HT-29 (cell line): ENCODE measurements around the gene HDAC5. TPM values are rescaled to one million over a fixed set of nuclear protein-coding genes. Genes with fewer than 3 reads are reported as not detected.
"Not testable (repeated sequence)": the region's sequence is repeated elsewhere in the genome, so short reads cannot be mapped to it uniquely, and the experiment has no call there.

Experiments used
- DNase-seq: peaks from one replicate; pipeline ENCODE4 v3.0.0-alpha.2; 2015; ENCODE audit warnings: low spot score
- total RNA-seq: library from RNA; depleted of rRNA; stranded (reverse); fragments of >200 nt; shearing (Covaris generic); gene quantifications from 2 replicates; pipeline ENCODE4 v1.2.3, GENCODE V29; 2014

HDAC5 gene
- total RNA-seq, 1 experiment from 2014 or later, result 54.8 TPM

DNA sequence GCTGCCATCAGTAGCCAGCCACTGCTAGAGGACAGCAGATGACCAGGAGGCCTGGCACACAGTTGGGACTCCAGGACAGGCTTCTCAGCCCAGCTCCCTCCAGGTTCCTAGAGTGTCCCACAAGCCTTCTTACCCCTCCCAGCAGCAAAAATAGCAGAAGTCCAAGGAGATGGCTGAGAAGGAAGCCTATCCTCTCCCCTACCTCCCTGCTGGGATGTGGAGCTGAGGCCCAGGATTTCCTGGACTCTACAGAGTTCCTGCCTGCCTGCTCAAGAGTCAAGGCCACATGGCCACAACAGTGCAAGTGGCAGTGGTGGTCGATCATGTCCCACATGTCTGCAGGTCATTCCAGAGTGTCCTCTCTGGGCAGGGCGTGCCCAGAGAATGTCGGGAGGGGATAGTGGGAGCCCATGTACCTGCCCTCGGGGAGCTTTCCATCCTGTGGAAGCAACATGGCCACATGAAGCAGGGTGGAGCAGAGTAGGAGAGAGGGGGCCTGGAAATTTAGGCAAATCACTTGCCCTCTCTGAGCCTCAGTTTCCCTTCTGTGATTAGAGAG, 10.6 kb upstream of the HDAC5 start:
- no peak for DNase-seq

DNA sequence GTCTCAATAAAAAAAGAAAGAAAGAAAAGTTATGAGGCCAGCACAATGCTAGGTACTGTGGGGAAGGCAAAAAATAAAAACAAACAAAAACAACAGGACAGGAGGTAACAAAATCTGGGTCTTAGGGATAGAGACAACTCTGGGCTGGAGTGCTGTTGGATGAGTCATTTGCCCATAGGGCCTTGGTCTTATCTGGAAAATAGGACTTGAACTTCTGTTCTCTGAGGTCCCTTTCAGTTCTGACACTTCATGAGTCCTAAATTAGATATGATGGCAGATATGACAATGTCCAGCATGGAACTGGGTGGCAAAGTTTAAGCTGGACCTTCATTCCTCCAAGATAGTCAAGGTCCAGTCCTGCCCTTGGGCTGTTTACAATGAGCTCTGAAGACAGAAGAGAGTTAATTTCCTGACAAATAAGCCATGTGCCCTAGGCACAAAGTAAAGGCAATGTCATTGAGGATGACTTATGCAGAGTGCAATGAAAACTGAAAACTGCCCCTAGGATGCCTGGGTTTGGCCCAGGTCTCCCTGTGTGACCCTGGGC, 8.9 kb upstream of the HDAC5 start:
- DNase-seq, result no peak

DNA sequence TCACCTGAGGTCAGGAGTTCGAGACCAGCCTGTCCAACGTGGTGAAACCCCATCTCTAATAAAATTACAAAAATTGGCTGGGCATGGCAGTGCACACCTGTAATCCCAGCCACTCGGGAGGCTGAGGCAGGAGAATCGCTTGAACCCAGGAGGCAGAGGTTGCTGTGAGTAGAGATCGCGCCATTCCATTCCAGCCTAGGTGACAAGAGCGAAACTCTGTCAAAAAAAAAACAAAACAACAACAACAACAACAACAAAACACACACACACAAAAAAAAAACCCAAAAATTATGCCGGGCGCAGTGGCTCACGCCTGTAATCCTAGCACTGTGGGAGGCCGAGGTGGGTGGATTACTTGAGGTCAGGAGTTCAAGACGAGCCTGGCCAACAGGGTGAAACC, 7.9 kb upstream of the HDAC5 start:
- DNase-seq, result not testable (repeated sequence)

DNA sequence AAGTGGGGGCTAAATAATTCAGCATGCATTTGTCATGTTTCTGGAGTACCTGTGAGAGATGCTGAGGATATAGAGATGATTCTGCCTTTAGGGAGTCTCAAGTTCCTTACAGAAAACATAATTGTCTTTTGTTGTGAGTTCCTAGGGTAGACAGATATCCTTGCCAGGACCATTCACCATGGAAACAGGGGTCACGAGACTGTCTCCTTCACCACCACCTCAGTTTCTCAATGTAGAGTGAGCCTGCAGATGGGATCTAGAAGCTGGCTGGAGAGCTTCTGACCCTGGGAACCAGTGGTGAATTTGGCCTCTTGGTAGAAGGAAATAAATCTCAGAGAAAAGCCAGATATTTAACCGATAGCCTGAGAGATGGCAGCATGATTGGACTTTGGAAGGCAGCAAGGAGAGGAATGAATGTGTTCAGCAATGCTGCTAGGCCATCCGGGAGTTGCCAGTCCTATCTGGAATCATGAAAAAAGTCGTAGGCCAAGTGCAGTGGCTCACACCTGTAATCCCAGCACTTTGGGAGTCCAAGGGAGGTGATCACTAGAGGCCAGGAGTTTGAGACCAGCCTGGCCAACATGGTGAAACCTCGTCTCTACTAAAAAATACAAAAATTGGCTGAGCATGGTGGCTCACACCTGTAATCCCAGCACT, 7.4 kb upstream of the HDAC5 start:
- no peak for DNase-seq

DNA sequence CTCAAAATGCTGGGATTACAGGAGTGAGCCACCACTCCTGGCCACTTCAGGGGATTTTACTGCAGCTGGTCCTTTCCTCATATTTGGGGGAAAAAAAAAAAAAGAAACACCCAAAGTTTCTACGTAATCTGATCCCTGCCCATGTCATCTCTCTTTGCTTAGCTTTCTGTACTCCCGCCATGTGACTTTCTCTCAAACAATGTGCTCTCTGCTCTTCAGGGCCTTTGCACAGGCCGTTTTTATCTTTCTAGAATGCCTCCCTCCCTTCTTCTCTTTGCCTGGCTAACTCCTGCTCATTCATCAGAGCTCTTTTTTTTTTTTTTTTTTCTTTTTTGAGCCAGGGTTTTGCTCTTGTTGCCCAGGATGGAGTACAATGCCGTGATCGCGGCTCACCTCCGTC, 4.9 kb upstream of the HDAC5 start:
- no peak for DNase-seq

DNA sequence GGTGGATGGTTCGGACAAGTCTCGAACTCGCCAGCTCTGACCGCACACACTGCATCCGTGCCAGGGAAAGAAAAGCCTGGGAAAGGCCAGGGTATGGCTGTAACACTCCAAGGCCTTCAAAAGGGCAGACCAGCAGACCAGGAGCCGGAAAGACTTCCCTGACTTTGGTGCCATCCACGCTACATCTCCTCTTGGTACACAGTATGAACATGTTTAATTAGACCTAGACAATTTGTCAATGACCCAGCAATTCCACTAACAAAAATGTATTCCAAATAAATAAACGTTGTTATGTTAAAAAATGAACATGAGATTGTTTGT, 637 bp upstream of the HDAC5 start:
- no peak for DNase-seq

DNA sequence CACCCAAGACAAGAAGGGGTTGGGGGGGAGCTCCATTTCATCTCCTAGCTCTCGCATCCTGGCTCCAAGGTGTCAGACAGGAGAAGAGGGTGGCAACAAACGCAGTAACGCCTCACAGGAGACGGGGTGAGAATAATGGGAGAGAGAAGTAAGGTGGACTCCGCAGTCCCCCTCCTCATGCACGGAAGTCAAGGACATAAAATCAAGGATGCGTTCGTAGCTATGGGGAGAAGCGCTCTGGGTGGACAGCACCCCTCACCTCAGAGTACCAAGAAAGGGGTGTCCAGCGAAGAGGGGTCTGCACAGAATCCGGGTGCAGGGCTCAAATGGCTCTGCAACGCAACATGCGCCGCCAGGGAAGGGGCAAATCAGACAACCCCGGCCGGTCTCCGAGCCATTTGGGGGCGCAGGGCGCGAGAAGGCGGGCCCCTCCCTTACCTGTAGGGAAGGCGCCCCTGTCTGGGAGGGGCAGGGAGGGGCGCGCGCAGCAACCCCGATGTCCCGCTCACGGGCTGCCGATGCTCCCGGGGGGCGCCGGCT, 555 bp downstream of the HDAC5 start:
- DNase-seq, result no peak

DNA sequence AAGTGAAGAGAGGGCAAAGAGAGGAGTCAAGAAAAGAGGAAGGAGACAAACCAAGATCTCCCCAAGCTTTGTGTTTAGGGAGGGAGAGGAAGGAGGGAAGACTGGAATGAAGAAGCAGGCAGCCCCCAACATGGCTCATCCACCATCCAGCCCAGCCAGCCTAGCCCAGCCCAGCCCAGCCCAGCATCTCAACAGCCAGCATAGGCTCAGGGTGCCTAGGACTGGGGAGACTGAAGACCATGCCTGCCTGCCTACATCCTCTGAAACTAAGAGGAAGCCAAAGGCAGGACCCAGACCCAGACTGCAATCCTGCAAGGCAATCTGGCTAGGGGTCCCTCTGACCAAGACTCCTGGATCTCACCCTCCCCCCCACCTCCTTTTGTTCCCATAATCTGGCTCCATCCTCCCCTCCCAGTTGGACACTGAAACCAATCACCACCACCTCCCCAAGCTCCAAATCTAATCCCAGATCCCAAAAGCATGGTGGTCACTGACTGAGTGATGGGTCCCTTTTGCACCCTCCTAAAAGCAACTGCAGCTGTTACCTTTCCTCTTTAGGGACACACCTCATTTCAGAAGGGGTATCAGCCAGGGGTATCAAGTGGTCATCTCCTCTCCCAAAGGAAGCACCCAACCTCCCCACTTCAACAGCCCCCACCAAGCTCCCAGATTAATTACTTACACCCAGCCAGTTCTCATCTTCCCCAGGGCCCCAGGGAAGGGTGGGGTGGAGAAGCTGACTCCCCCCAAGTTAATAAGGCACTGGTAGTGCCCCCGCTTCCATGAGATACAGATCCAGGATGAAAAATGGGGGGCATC, 1.2 kb downstream of the HDAC5 start:
- DNase-seq, result no peak

DNA sequence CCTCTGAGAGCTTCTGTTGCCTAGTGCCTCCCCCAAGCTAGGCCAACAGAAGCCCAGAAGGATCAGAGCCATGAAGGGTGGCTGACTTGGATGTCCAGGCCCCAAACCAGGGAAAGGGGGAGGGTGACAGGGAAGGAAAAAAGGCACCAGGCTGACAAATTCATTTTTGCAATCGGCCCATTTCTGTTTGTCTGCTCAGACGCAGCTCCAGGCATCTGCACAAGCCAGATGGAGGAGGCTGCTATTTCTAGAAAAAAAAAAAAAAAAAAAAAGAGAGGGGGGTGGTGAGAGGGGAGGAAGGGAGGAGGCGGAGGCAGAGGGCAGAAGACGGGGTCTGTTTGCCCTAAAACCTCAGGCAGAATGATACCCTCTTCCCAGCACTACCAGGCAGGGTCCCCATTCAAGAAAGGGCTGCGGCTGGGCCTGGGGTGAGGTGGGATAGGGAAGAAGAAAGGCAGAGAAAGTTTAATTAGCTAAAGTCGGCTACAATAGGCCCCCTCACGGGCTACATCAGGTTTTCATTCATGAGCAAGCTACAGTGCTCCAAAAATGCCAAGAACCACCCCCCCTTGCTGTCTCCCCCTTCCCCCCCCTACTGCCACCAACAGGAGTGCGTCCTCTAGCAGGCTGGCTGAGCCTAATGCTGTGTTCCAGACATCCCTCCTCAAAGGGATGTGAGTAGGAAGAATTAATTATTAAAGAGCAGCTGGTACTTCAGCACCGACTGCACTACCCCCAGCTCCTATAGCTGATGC, 2.4 kb downstream of the HDAC5 start:
- DNase-seq, result no peak

DNA sequence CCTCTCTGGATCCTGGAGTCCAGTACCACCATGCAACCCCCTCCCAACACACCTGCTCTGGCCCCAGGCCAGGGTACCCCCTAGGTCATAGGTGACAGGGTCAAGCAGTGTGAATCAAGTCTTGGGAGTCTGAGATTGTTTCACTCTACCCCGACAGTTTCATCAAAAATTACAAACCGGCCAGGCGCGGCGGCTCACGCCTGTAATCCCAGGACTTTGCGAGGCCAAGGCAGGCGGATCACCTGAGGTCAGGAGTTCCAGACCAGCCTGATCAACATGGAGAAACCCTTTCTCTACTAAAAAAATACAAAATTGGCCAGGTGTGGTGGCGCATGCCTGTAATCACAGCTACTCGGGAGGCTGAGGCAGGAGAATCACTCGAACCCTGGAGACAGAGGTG, 3.2 kb downstream of the HDAC5 start:
- not testable (repeated sequence) for DNase-seq

DNA sequence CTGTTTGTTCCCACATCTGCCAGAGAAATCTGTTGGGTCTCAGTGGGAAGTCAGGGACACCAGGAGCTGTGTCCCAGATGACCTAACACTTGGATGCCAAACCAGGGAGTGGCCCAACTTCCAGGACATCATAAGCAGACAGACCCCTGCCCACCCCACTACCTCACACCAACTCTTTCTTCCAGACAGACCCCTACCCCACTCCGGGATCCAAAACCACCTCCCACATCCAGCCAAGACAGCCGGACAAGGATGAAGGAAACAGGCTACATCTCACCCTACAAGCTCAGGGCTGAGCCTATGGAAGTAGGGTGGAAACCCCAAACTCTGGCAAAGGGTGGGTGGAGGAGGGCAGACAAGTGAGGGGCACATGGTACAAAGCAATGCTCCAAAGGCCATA, 3.6 kb downstream of the HDAC5 start:
- no peak for DNase-seq

DNA sequence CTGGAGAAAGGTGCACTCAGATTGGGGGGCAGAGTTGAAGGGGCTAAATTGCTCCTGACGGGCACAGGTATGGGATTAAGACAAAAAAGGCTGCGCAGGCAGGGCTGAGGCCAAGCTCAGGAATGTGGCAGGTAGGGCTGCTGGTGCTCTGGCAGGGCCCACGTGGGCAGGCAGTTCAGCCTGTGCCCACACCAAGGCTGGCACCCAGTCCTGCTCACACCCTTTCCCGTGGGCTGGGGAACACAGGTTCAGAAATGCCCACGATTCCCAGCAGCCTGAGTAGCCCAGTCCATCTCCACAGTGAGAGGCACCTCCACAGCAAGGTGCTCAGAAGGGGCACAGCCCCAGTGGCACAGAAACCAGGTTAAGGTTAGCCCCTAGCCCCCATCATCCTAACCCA, 4.4 kb downstream of the HDAC5 start:
- no peak for DNase-seq

DNA sequence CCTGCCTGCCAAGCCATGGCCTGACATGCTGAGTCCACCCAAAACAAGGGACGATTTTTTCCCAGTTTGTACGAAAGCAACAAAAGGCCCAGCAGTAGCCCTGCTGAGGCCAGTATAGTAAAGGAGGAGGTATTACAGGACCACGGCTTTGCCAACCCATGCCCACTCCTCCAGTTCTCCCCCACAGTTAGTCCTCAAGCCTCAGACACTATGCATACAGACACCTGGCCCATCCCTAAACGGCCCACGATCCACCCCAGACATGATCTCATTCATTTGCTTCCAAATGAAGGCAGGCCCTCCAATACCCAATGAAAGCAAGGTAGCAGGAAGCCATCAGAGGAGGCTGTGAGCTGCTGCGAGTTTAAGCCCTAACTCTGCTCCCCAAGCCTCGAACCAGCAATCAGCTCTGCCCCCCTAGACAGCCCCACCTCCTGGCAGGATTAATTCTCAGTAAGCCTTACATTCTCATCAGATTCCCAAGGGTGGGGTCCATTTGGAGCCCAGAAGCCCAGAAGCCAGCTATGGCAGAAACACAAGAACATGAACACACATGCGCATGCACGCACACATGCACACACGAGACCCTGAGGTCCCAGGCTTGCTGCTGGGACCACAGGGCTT, 4.9 kb downstream of the HDAC5 start:
- no peak for DNase-seq

DNA sequence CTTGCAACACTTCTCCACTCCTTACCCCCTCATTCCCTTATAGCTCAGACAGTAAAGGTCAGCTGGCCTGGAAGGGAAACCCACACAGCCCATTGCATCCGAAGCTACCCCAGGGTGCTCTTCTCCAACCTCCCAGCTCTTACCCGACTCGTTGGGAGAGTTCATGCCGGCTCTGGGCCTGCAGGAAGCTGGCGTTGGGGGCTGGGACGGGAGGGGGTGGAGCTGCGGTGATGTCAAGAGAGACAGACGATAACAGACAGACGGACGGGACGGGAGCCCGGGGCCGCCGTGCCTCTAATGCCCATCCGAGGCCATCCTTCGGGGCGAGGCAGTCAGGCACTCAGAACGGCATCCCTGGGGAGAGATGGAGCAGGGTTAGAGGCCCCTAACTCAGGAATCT, 6.1 kb downstream of the HDAC5 start:
- no peak for DNase-seq

DNA sequence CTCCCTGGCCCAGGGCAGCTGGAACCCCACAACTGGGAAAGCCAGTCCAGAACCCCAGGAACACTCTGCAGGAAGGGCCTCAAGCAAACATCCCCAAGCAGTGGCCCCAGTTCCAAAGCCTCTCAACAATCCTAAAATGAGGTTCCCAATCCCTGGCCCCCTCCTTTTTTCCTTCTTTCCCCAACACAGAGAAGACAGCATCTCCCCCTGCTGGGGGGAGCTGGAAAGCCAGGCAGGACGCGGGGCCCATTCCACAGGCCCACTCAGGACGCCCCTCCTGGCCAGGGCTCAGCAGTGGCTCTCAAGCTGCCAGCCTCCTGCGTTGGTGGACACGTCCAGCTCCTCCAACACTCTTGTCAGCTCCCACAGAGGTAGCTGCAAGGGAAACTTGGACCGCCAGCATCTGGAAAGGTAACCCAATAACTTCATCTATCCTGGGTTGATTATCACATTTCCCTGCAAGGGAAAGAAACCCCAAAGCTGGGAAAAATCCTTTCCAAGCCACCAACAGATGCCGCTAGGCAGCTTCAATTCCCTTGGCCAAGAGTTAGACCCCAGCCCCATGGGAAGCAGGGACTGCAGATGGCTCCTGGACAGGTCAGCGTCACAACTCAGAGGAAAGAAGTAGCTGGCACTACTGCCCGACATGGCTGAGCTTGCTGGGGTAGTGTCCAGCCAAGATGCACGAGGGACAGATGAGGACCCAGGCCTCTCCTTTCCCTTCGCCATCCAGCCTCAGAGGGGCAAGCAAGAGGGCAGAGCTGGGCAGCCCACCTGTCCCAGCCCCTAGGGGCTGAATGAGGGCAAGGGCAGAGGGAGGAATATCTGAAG, 7.6 kb downstream of the HDAC5 start:
- DNase-seq, result peak; percentile 51

DNA sequence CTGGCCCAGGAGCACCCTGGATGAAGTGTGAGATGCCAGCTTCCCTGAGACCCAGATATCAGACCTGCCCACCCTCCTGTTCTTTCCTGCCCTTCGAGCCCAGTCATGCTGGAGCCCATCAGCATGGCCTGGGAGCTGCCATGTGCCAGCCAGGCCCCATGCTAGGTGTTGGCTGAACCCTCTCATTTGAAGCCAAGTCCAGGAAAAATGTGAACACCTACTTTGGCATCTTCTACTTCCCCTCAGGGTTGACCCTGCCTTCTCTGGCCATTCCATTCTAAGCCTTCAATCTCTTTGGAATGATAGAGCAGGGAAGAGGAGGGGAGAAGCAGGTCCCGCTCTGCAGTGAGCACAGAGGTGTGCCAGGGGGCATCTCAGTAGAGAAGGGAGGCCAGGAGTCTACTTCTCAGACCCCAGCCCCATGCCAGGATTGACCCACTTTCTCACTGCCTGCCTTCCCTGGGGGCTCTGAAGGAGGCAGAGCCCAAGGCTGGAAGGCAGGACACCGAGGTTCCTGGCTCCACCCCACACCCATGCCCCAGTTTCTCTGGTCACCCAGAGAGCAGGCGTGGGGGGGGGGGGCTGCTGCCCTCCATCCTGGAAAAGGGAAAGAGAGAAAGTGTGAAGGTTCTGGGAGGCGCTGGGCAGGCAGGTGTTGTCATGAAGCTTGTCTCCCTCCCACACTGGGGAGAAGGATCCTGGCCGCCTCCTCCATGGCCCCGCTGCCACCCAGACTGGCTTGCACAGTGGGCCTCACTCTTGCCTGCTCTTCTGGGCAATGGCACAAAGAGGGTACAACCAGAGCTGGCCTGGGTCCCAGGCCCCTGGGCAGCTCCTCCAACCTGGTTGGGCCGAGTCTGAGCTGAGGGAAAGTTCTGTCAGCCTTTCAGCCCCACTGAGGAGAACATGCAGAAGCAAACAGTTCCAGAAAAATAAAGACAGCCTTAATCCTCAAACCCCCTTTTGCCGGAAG, 9.3 kb downstream of the HDAC5 start:
- no peak for DNase-seq

DNA sequence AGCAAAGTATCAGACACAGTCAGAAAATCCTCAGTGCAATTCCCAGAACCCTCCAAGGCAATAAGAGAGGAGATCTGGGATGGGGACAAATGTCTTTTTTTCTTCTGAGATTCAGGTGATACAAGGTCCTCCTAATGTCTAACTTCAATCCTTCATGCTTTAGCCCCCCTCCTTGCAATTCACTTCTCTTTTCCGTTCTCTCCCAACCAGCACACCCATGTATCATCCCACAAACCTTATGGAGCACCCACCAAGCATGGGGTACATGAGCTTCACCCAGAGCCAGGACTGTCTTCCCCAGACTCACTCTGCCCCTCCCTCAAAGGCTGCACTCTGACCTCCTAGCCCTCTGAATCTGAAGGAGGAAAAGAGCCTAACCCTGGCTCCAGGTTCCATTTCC, 10.1 kb downstream of the HDAC5 start:
- DNase-seq, result no peak

DNA sequence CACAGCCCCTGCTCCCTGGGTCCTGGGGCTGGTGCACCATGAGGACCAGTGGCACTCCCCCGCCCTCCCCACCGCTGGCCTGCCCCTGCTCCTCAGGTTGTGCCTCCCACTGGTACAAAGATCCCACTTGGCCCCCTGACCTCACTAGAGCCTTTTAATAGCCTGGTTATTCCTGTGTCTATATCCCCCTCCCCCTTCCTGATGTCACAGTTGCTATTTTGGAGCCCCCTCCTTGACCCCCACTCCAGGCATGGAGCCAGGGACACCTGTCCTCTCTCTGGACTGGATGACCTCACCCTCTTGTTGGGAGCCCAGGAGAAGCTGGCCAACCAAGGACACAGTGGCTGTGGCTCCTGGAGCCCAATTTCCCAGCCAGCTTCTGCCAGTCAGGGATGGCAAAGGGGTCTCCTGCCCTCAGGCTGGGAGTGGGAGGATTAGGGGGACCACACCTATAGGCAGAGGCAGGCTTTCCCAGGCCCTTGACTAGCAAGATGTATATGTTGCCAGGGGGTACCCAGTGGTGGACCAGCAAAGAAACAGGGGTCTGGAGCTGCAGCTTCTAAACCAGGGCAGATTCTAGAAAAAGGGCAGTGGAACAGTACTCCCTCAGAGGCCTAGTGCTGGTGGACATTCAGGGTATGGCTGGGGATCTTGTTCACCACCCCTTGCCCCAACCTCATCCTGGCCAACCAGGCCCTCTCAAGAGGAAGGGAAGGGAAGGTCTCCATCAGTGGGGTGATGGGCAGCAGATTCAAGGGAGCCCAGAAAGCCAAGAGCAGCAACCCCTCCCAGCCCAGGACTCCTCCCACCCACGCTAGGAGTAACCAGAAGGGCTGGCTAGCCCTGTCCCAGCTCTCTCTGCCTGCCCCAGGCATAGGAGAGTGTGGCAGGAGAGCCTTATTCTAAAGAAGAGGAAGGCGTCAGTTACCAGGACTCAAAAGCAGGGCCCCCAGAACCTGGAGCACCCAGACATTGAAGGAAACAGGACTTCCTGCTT, 10.9 kb downstream of the HDAC5 start:
- no peak for DNase-seq
